ENCODE measurements around the gene SGSM1. TPM values are rescaled to one million over a fixed set of nuclear protein-coding genes. Genes with fewer than 3 reads are reported as not detected.
"Not testable (repeated sequence)": the region's sequence is repeated elsewhere in the genome, so short reads cannot be mapped to it uniquely, and the experiment has no call there.

The SGSM1 gene
- total RNA-seq, 1 donor = 0.73 TPM

- no peak overlapping the region for H3K4me3 ChIP-seq (ENCODE audit: low read length)
- H3K27me3 ChIP-seq (ENCODE audit: insufficient read depth, low read length) = no peaks in the 10 kb centered on the region
- no peaks in the 10 kb centered on the region for H3K9me3 ChIP-seq (ENCODE audit: low read depth, low read length)
- no peaks in the 10 kb centered on the region for H3K4me1 ChIP-seq (ENCODE audit: insufficient read depth, low read length)
These were observed 77.4 kb downstream of the SGSM1 start for GRCh38 chr22:24883432-24883831.

GRCh38 chr22:24887260-24887659 lies 81.2 kb downstream of the SGSM1 start:
- Histone ChIP-seq H3K4me1 (ENCODE audit: insufficient read depth, low read length) (no peaks in the 10 kb centered on the region), H3K4me3 (ENCODE audit: low read length) (no peak overlapping the region), H3K9me3 (ENCODE audit: low read depth, low read length) (no peaks in the 10 kb centered on the region), H3K27me3 (ENCODE audit: insufficient read depth, low read length) (no peaks in the 10 kb centered on the region)

- Histone ChIP-seq H3K4me1 (ENCODE audit: insufficient read depth, low read length) (no peaks in the 10 kb centered on the region), H3K27me3 (ENCODE audit: insufficient read depth, low read length) (no peaks in the 10 kb centered on the region), H3K9me3 (ENCODE audit: low read depth, low read length) (no peaks in the 10 kb centered on the region), H3K4me3 (ENCODE audit: low read length) (no peak overlapping the region)
These were observed 87.5 kb downstream of the SGSM1 start for GRCh38 chr22:24893341-24894070.

- Histone ChIP-seq H3K4me3 (ENCODE audit: low read length) (no peak overlapping the region), H3K4me1 (ENCODE audit: insufficient read depth, low read length) (no peaks in the 10 kb centered on the region), H3K27me3 (ENCODE audit: insufficient read depth, low read length) (no peaks in the 10 kb centered on the region), H3K9me3 (ENCODE audit: low read depth, low read length) (no peaks in the 10 kb centered on the region)
These were observed 88.4 kb downstream of the SGSM1 start for GRCh38 chr22:24894220-24894975.

- H3K27me3 ChIP-seq (ENCODE audit: insufficient read depth, low read length) = no peaks in the 10 kb centered on the region
- H3K4me3 ChIP-seq (ENCODE audit: low read length) = no peak overlapping the region
- no peaks in the 10 kb centered on the region for H3K4me1 ChIP-seq (ENCODE audit: insufficient read depth, low read length)
- H3K9me3 ChIP-seq (ENCODE audit: low read depth, low read length) = no peaks in the 10 kb centered on the region
These were observed 89.0 kb downstream of the SGSM1 start for GRCh38 chr22:24894998-24895397.

- Histone ChIP-seq H3K4me3 (ENCODE audit: low read length) (no peak overlapping the region), H3K27me3 (ENCODE audit: insufficient read depth, low read length) (no peaks in the 10 kb centered on the region), H3K9me3 (ENCODE audit: low read depth, low read length) (peaks cover 7% of the 10 kb centered on the region), H3K4me1 (ENCODE audit: insufficient read depth, low read length) (no peaks in the 10 kb centered on the region)
These were observed 95.4 kb downstream of the SGSM1 start for GRCh38 chr22:24901448-24901847.

- Histone ChIP-seq H3K27me3 (ENCODE audit: insufficient read depth, low read length) (no peaks in the 10 kb centered on the region), H3K9me3 (ENCODE audit: low read depth, low read length) (peaks cover 7% of the 10 kb centered on the region), H3K4me1 (ENCODE audit: insufficient read depth, low read length) (no peaks in the 10 kb centered on the region), H3K4me3 (ENCODE audit: low read length) (no peak overlapping the region)
These were observed 99.9 kb downstream of the SGSM1 start for GRCh38 chr22:24905909-24906308.

- H3K4me1 ChIP-seq (ENCODE audit: insufficient read depth, low read length); H3K4me3 ChIP-seq (ENCODE audit: low read length); H3K9me3 ChIP-seq (ENCODE audit: low read depth, low read length): not testable (repeated sequence)
These were observed 101.1 kb downstream of the SGSM1 start for GRCh38 chr22:24907101-24907500.

GRCh38 chr22:24920029-24920428 lies 114.0 kb downstream of the SGSM1 start:
- Histone ChIP-seq H3K27me3 (ENCODE audit: insufficient read depth, low read length) (no peaks in the 10 kb centered on the region), H3K4me1 (ENCODE audit: insufficient read depth, low read length) (no peaks in the 10 kb centered on the region), H3K9me3 (ENCODE audit: low read depth, low read length) (no peaks in the 10 kb centered on the region), H3K4me3 (ENCODE audit: low read length) (no peak overlapping the region)

More at GRCh38 chr22:24907101-24907500, 101.1 kb downstream of the SGSM1 start:
- not testable (repeated sequence) for H3K27me3 ChIP-seq (ENCODE audit: insufficient read depth, low read length)

- Histone ChIP-seq H3K4me3 (ENCODE audit: low read length) (no peak overlapping the region), H3K9me3 (ENCODE audit: low read depth, low read length) (no peaks in the 10 kb centered on the region), H3K4me1 (ENCODE audit: insufficient read depth, low read length) (no peaks in the 10 kb centered on the region), H3K27me3 (ENCODE audit: insufficient read depth, low read length) (no peaks in the 10 kb centered on the region)
These were observed 119.8 kb downstream of the SGSM1 start for GRCh38 chr22:24925586-24926427.

- Histone ChIP-seq H3K9me3 (ENCODE audit: low read depth, low read length) (no peaks in the 10 kb centered on the region), H3K4me1 (ENCODE audit: insufficient read depth, low read length) (no peaks in the 10 kb centered on the region), H3K4me3 (ENCODE audit: low read length) (no peak overlapping the region), H3K27me3 (ENCODE audit: insufficient read depth, low read length) (no peaks in the 10 kb centered on the region)
These were observed 120.4 kb downstream of the SGSM1 start for GRCh38 chr22:24926428-24926725.

GRCh38 chr22:24926849-24927579 lies 121.0 kb downstream of the SGSM1 start:
- Histone ChIP-seq H3K27me3 (ENCODE audit: insufficient read depth, low read length) (no peaks in the 10 kb centered on the region), H3K9me3 (ENCODE audit: low read depth, low read length) (no peaks in the 10 kb centered on the region), H3K4me3 (ENCODE audit: low read length) (no peak overlapping the region), H3K4me1 (ENCODE audit: insufficient read depth, low read length) (no peaks in the 10 kb centered on the region)

- H3K4me1 ChIP-seq (ENCODE audit: insufficient read depth, low read length) = no peaks in the 10 kb centered on the region
- no peaks in the 10 kb centered on the region for H3K27me3 ChIP-seq (ENCODE audit: insufficient read depth, low read length)
- H3K4me3 ChIP-seq (ENCODE audit: low read length) = no peak overlapping the region
- no peaks in the 10 kb centered on the region for H3K9me3 ChIP-seq (ENCODE audit: low read depth, low read length)
These were observed 122.3 kb downstream of the SGSM1 start for GRCh38 chr22:24928322-24928721.

GRCh38 chr22:24930678-24931077 lies 124.7 kb downstream of the SGSM1 start:
- Histone ChIP-seq H3K4me3 (ENCODE audit: low read length) (no peak overlapping the region), H3K27me3 (ENCODE audit: insufficient read depth, low read length) (no peaks in the 10 kb centered on the region), H3K9me3 (ENCODE audit: low read depth, low read length) (no peaks in the 10 kb centered on the region), H3K4me1 (ENCODE audit: insufficient read depth, low read length) (no peaks in the 10 kb centered on the region)

Data from mononuclear cell (primary cell).